Activated CD8-positive, alpha-beta T cell treated with anti-CD3 and anti-CD28 coated beads for 36 hours (primary cell): ENCODE data around the gene RPH3AL. TPM values are rescaled to one million over a fixed set of nuclear protein-coding genes. Genes with fewer than 3 reads are reported as not detected.
"Not testable (repeated sequence)": the region's sequence is repeated elsewhere in the genome, so short reads cannot be mapped to it uniquely, and the experiment has no call there.

Experiments
- ATAC-seq: fragments of 200-7000 bp; cut with Tn5 transposase; one replicate; pipeline ENCODE4 v1.10.0; 2021; ENCODE audit warnings: mild to moderate bottlenecking, moderate library complexity
- CTCF ChIA-PET: fragments of 350-600 bp; sonication (Branson Sonifier 250); formaldehyde crosslinking; loops from one replicate; lab custom pipeline; 2021; ENCODE audit warnings: antibody characterized with exemption; lab: Charles Lee
- POLR2A ChIA-PET: fragments of 350-600 bp; sonication (Branson Sonifier 250); formaldehyde crosslinking; loops from one replicate; lab custom pipeline; 2021; ENCODE audit warnings: antibody characterized with exemption; lab: Charles Lee
- DNase-seq: peaks from one replicate; pipeline ENCODE4 v3.0.0-alpha.2; 2020
- H3K27ac Mint-ChIP-seq: one replicate; pipeline ENCODE4 v1.8.0; 2021; ENCODE audit warnings: mild to moderate bottlenecking, mixed read lengths
- H3K27me3 Mint-ChIP-seq: one replicate; pipeline ENCODE4 v1.8.0; 2021; ENCODE audit warnings: mixed read lengths
- H3K36me3 Mint-ChIP-seq: one replicate; pipeline ENCODE4 v1.8.0; 2021; ENCODE audit warnings: low read depth, mixed read lengths
- H3K4me1 Mint-ChIP-seq: one replicate; pipeline ENCODE4 v1.8.0; 2021; ENCODE audit warnings: low read depth, mixed read lengths
- H3K4me3 Mint-ChIP-seq: one replicate; pipeline ENCODE4 v1.8.0; 2021; ENCODE audit warnings: mild to moderate bottlenecking, moderate library complexity, mixed read lengths
- H3K9me3 Mint-ChIP-seq: one replicate; pipeline ENCODE4 v1.8.0; 2021; ENCODE audit warnings: mixed read lengths
- CTCF ChIP-seq: fragments of 200-600 bp; IDR thresholded peaks from one replicate; pipeline ENCODE4 v1.8.0; 2022; ENCODE audit warnings: antibody characterized with exemption, mild to moderate bottlenecking
- intact Hi-C: fragments of 100-400 bp; cut with micrococcal nuclease; formaldehyde crosslinking; loops from one replicate; pipeline ENCODE4 v1.10.0; 2022
- total RNA-seq, 2 experiments: library from RNA; stranded (reverse); gene quantifications; one replicate each; pipeline ENCODE4 v1.2.3, GENCODE V29; 2021

RPH3AL gene
- total RNA-seq, 2 experiments from 2014 or later, result 0.72 to 1.1 TPM

- no peak overlapping the region for H3K27ac Mint-ChIP-seq
- DNase-seq (no peak), ATAC-seq (no peak)
- no peak overlapping the region for H3K4me3 Mint-ChIP-seq
- H3K9me3 Mint-ChIP-seq, result no peaks in the 10 kb centered on the region
- H3K27me3 Mint-ChIP-seq, result no peaks in the 10 kb centered on the region
- no peak for TF ChIP-seq CTCF
- H3K36me3 Mint-ChIP-seq, result no peaks in the 10 kb centered on the region
- H3K4me1 Mint-ChIP-seq, result no peaks in the 10 kb centered on the region
- CTCF ChIA-PET, result no interaction called here
- intact Hi-C loops, result no loop called here
- POLR2A ChIA-PET, result no interaction called here
These were observed 126.2 kb downstream of the RPH3AL start for GRCh38 chr17:226108-227077.

- Mint-ChIP-seq H3K9me3 (no peaks in the 10 kb centered on the region), H3K36me3 (no peaks in the 10 kb centered on the region), H3K27ac (no peak overlapping the region), H3K4me1 (no peaks in the 10 kb centered on the region), H3K4me3 (no peak overlapping the region), H3K27me3 (no peaks in the 10 kb centered on the region)
- CTCF ChIA-PET, result no interaction called here
- DNase-seq (no peak), ATAC-seq (no peak)
- POLR2A ChIA-PET, result no interaction called here
- intact Hi-C loops, result no loop called here
- no peak for TF ChIP-seq CTCF
These were observed 127.1 kb downstream of the RPH3AL start for GRCh38 chr17:225551-225950.

GRCh38 chr17:224576-224975 is 128.0 kb downstream of the RPH3AL start:
- H3K27ac Mint-ChIP-seq, H3K4me3 Mint-ChIP-seq, ATAC-seq, CTCF ChIA-PET, H3K27me3 Mint-ChIP-seq, H3K36me3 Mint-ChIP-seq, DNase-seq, intact Hi-C loops, H3K9me3 Mint-ChIP-seq, POLR2A ChIA-PET, H3K4me1 Mint-ChIP-seq: not testable (repeated sequence)

- no peaks in the 10 kb centered on the region for H3K36me3 Mint-ChIP-seq
- no peaks in the 10 kb centered on the region for H3K27me3 Mint-ChIP-seq
- ATAC-seq (no peak), DNase-seq (no peak)
- no peaks in the 10 kb centered on the region for H3K4me1 Mint-ChIP-seq
- CTCF ChIA-PET, result no interaction called here
- TF ChIP-seq CTCF, result no peak
- no peaks in the 10 kb centered on the region for H3K9me3 Mint-ChIP-seq
- H3K27ac Mint-ChIP-seq, result no peak overlapping the region
- intact Hi-C loops, result no loop called here
- POLR2A ChIA-PET, result no interaction called here
- no peak overlapping the region for H3K4me3 Mint-ChIP-seq
These were observed 128.7 kb downstream of the RPH3AL start for GRCh38 chr17:223723-224471.

GRCh38 chr17:222172-222571 is 130.4 kb downstream of the RPH3AL start:
- TF ChIP-seq CTCF, result no peak
- H3K4me3 Mint-ChIP-seq, result no peak overlapping the region
- no peak overlapping the region for H3K27ac Mint-ChIP-seq
- CTCF ChIA-PET, result no interaction called here
- no peaks in the 10 kb centered on the region for H3K9me3 Mint-ChIP-seq
- no peaks in the 10 kb centered on the region for H3K36me3 Mint-ChIP-seq
- no peak for DNase-seq
- no peaks in the 10 kb centered on the region for H3K27me3 Mint-ChIP-seq
- ATAC-seq, result no peak
- no peaks in the 10 kb centered on the region for H3K4me1 Mint-ChIP-seq
- intact Hi-C loops, result no loop called here
- POLR2A ChIA-PET, result no interaction called here
